MM.1S (cell line): ENCODE measurements around the gene BMPR1A.

ENCODE experiments used
- DNase-seq: peaks from one replicate; pipeline ENCODE4 v3.0.0-alpha.2; 2015
- H2AFZ ChIP-seq: fragments of 300-600 bp; sonication (generic); 2 replicates; pipeline ENCODE4 v1.6.0; 2016; ENCODE audit warnings: antibody characterized with exemption, low read length
- H3F3A ChIP-seq: fragments of 300-600 bp; sonication (generic); 2 replicates; pipeline ENCODE4 v1.6.1; 2016; ENCODE audit warnings: mild to moderate bottlenecking, antibody characterized with exemption, low read length, moderate library complexity, mixed read lengths; ENCODE audit not compliant: insufficient read depth
- H3K27ac ChIP-seq: fragments of 300-600 bp; sonication (generic); 2 replicates; pipeline ENCODE4 v1.5.1; 2016; ENCODE audit warnings: mild to moderate bottlenecking, low read length
- H3K27me3 ChIP-seq: fragments of 300-600 bp; sonication (generic); replicated peaks from 2 replicates; pipeline ENCODE4 v1.6.0; 2016; ENCODE audit warnings: low read length; ENCODE audit not compliant: insufficient read depth
- H3K36me3 ChIP-seq: fragments of 300-600 bp; sonication (generic); replicated peaks from 2 replicates; pipeline ENCODE4 v1.6.1; 2016; ENCODE audit warnings: mild to moderate bottlenecking, low read length, mixed read lengths; ENCODE audit not compliant: insufficient read depth
- H3K4me1 ChIP-seq: fragments of 300-600 bp; sonication (generic); 2 replicates; pipeline ENCODE4 v1.6.1; 2016; ENCODE audit warnings: low read length, mixed read lengths
- H3K4me2 ChIP-seq: fragments of 300-600 bp; sonication (generic); 2 replicates; pipeline ENCODE4 v1.6.0; 2016; ENCODE audit warnings: low read depth, low read length
- H3K4me3 ChIP-seq: fragments of 300-600 bp; sonication (generic); 2 replicates; pipeline ENCODE4 v1.5.1; 2016; ENCODE audit warnings: low read length, mixed read lengths
- H3K79me2 ChIP-seq: fragments of 300-600 bp; sonication (generic); 2 replicates; pipeline ENCODE4 v1.6.1; 2016; ENCODE audit warnings: mixed run types, low read length, mixed read lengths
- H3K9ac ChIP-seq: fragments of 300-600 bp; sonication (generic); 2 replicates; pipeline ENCODE4 v1.6.1; 2016; ENCODE audit warnings: low read length, mixed read lengths
- H3K9me2 ChIP-seq: fragments of 300-600 bp; sonication (generic); replicated peaks from 2 replicates; pipeline ENCODE4 v1.6.1; 2016; ENCODE audit warnings: mild to moderate bottlenecking, low read length, mixed read lengths; ENCODE audit not compliant: insufficient read depth
- H3K9me3 ChIP-seq: fragments of 300-600 bp; sonication (generic); replicated peaks from 2 replicates; pipeline ENCODE4 v1.6.1; 2016; ENCODE audit warnings: mild to moderate bottlenecking, low read length, mixed read lengths; ENCODE audit not compliant: insufficient read depth
- H4K20me1 ChIP-seq: fragments of 300-600 bp; sonication (generic); 2 replicates; pipeline ENCODE4 v1.6.1; 2016; ENCODE audit warnings: mild to moderate bottlenecking, low read length, moderate library complexity, mixed read lengths; ENCODE audit not compliant: insufficient read depth
- CTCF ChIP-seq: fragments of 300-600 bp; sonication (generic); IDR thresholded peaks from 2 replicates; pipeline ENCODE4 v1.5.1; 2016; ENCODE audit warnings: antibody characterized with exemption, low read length, mixed read lengths
- EZH2 ChIP-seq: fragments of 300-600 bp; sonication (generic); optimal IDR thresholded peaks from 2 replicates; pipeline ENCODE3; 2017; ENCODE audit warnings: low read depth, mild to moderate bottlenecking, antibody characterized with exemption, low read length, mixed read lengths
- EZH2phosphoT487 ChIP-seq: fragments of 300-600 bp; sonication (generic); IDR thresholded peaks from 2 replicates; pipeline ENCODE4 v1.6.1; 2018; ENCODE audit warnings: antibody characterized with exemption, low read length

Gene BMPR1A

GRCh38 chr10:86960003-86960862 lies 203.8 kb downstream of the BMPR1A start:
- Histone ChIP-seq H2AFZ (peak overlapping the region; percentile 69), H3K4me1 (0 out of 2 replicates have a peak, but pooled peaks cover 3% of the 10 kb centered on the region), H3K79me2 (no peaks in the 10 kb centered on the region), H4K20me1 (no peaks in the 10 kb centered on the region), H3K9ac (no peak overlapping the region), H3K27ac (no peak overlapping the region), H3F3A (no peaks in the 10 kb centered on the region), H3K9me3 (no peaks in the 10 kb centered on the region), H3K27me3 (no peaks in the 10 kb centered on the region), H3K9me2 (no peaks in the 10 kb centered on the region), H3K4me2 (peak overlapping the region; percentile 59), H3K36me3 (no peaks in the 10 kb centered on the region), H3K4me3 (no peak overlapping the region)
- peak; percentile 74 for DNase-seq
- TF ChIP-seq EZH2 (no peak), EZH2phosphoT487 (no peak), CTCF (peak; percentile 97)

GRCh38 chr10:86960863-86961434 lies 204.5 kb downstream of the BMPR1A start:
- TF ChIP-seq EZH2phosphoT487 (no peak), EZH2 (no peak), CTCF (no peak)
- H3K4me2 ChIP-seq, result peak overlapping the region; percentile 59
- 0 out of 2 replicates have a peak, but pooled peaks cover 3% of the 10 kb centered on the region for H3K4me1 ChIP-seq
- no peak overlapping the region for H3K4me3 ChIP-seq
- H3K27me3 ChIP-seq, result no peaks in the 10 kb centered on the region
- H3K9ac ChIP-seq, result no peak overlapping the region
- H3F3A ChIP-seq, result no peaks in the 10 kb centered on the region
- H3K36me3 ChIP-seq, result no peaks in the 10 kb centered on the region
- peak overlapping the region; percentile 69 for H2AFZ ChIP-seq
- no peaks in the 10 kb centered on the region for H3K79me2 ChIP-seq
- H3K9me2 ChIP-seq, result no peaks in the 10 kb centered on the region
- no peak for DNase-seq
- H3K27ac ChIP-seq, result no peak overlapping the region
- H4K20me1 ChIP-seq, result no peaks in the 10 kb centered on the region
- no peaks in the 10 kb centered on the region for H3K9me3 ChIP-seq

- no peaks in the 10 kb centered on the region for H3K79me2 ChIP-seq
- H3F3A ChIP-seq, result no peaks in the 10 kb centered on the region
- TF ChIP-seq EZH2phosphoT487, result no peak
- no peak for TF ChIP-seq EZH2
- no peak for TF ChIP-seq CTCF
- no peak overlapping the region for H3K4me2 ChIP-seq
- no peaks in the 10 kb centered on the region for H3K36me3 ChIP-seq
- DNase-seq, result no peak
- H4K20me1 ChIP-seq, result no peaks in the 10 kb centered on the region
- no peaks in the 10 kb centered on the region for H3K9me2 ChIP-seq
- no peak overlapping the region for H3K27ac ChIP-seq
- no peak overlapping the region for H3K9ac ChIP-seq
- H3K4me3 ChIP-seq, result no peak overlapping the region
- no peaks in the 10 kb centered on the region for H3K27me3 ChIP-seq
- no peak overlapping the region for H2AFZ ChIP-seq
- H3K4me1 ChIP-seq, result 0 out of 2 replicates have a peak, but pooled peaks cover 3% of the 10 kb centered on the region
- H3K9me3 ChIP-seq, result no peaks in the 10 kb centered on the region
Measured at GRCh38 chr10:86961481-86962091, 205.2 kb downstream of the BMPR1A start.
